HepG2 (cell line): Measurements from ENCODE around the gene SFXN5. TPM values are rescaled to one million over a fixed set of nuclear protein-coding genes. Genes with fewer than 3 reads are reported as not detected.

Source experiments
- ETV5 ChIP-seq: IDR thresholded peaks from 2 replicates; pipeline ENCODE4 v1.6.1; 2018; ENCODE audit warnings: missing biosample characterization, missing genetic modification reagents, inconsistent platforms, borderline replicate concordance
- FOSL1 ChIP-seq: sonication (generic); formaldehyde crosslinking; IDR thresholded peaks from 2 replicates; pipeline ENCODE4 v1.9.0; 2021; ENCODE audit warnings: missing genetic modification reagents, borderline replicate concordance
- IRF2 ChIP-seq: IDR thresholded peaks from 2 replicates; pipeline ENCODE4 v1.6.1; 2018; ENCODE audit warnings: missing genetic modification reagents, missing compliant biosample characterization
- NCOA1 ChIP-seq: sonication (generic); formaldehyde crosslinking; IDR thresholded peaks from 2 replicates; pipeline ENCODE4 v1.9.0; 2021; ENCODE audit warnings: missing genetic modification reagents
- NFKBIZ ChIP-seq: IDR thresholded peaks from 2 replicates; pipeline ENCODE4 v1.6.1; 2018; ENCODE audit warnings: missing genetic modification reagents, missing compliant biosample characterization
- PCBP2 ChIP-seq: fragments of 200-400 bp; formaldehyde crosslinking; optimal IDR thresholded peaks from 2 replicates; pipeline ENCODE3; 2018; ENCODE audit warnings: low read length, low read depth; ENCODE audit not compliant: poor library complexity, severe bottlenecking
- ZFP1 ChIP-seq: IDR thresholded peaks from 2 replicates; pipeline ENCODE4 v1.6.1; 2016
- ZKSCAN8 ChIP-seq: IDR thresholded peaks from 2 replicates; pipeline ENCODE4 v1.6.1; 2016; ENCODE audit warnings: borderline replicate concordance, missing genetic modification reagents, missing compliant biosample characterization
- ZMYM2 ChIP-seq: sonication (generic); formaldehyde crosslinking; IDR thresholded peaks from 2 replicates; pipeline ENCODE4 v1.8.0; 2022; ENCODE audit warnings: mild to moderate bottlenecking, missing genetic modification reagents
- ZNF326 ChIP-seq: sonication (generic); formaldehyde crosslinking; IDR thresholded peaks from 2 replicates; pipeline ENCODE4 v1.4.0; 2020; ENCODE audit warnings: missing genetic modification reagents, borderline replicate concordance
- ZNF350 ChIP-seq: sonication (generic); formaldehyde crosslinking; IDR thresholded peaks from 2 replicates; pipeline ENCODE4 v1.4.0; 2020; ENCODE audit warnings: mild to moderate bottlenecking, low read depth, missing genetic modification reagents, borderline replicate concordance
- ZNF44 ChIP-seq: sonication (generic); formaldehyde crosslinking; IDR thresholded peaks from 2 replicates; pipeline ENCODE4 v1.5.1; 2020; ENCODE audit warnings: mild to moderate bottlenecking, missing genetic modification reagents
- ZNF484 ChIP-seq: sonication (generic); formaldehyde crosslinking; IDR thresholded peaks from 2 replicates; pipeline ENCODE4 v1.5.1; 2020; ENCODE audit warnings: mild to moderate bottlenecking, low read depth, missing genetic modification reagents, borderline replicate concordance
- polyA plus RNA-seq, 8 experiments: library from polyadenylated mRNA; depleted of rRNA in 3 of 8; stranded (reverse) in 7 of 8; unstranded in 1 of 8; fragments of >200 nt; fragmentation: Illumina TruSeq in 4 of 8; extraction: Trizol in 4 of 8; gene quantifications; 2 replicates each; pipeline versions ENCODE4 v1.2.1 to v1.2.3, GENCODE V29; 2011 to 2016; ENCODE audit warnings: low read depth in 4 of 8, missing spikeins in 1 of 8, mixed read lengths in 1 of 8; ENCODE audit not compliant: insufficient read depth in 1 of 8
- total RNA-seq, 5 experiments: library from RNA; depleted of rRNA; stranded (reverse); fragments of >200 nt; fragmentation: Illumina TruSeq; extraction: Trizol; gene quantifications; 2 replicates each; pipeline ENCODE4 v1.2.3, GENCODE V29; 2016; ENCODE audit warnings: low read depth in 1 of 5
- TF ChIP-seq, protein P1 (sequence below): IDR thresholded peaks from 2 replicates; pipeline ENCODE4 v1.6.1; 2016; ENCODE audit warnings: low read depth, missing genetic modification reagents, missing compliant biosample characterization
- TF ChIP-seq, protein P2 (sequence below): sonication (generic); formaldehyde crosslinking; IDR thresholded peaks from 2 replicates; pipeline ENCODE4 v1.4.0; 2020; ENCODE audit warnings: mild to moderate bottlenecking, missing genetic modification reagents
- TF ChIP-seq, protein P3 (sequence below): sonication (generic); formaldehyde crosslinking; IDR thresholded peaks from 2 replicates; pipeline ENCODE4 v1.4.0; 2020; ENCODE audit warnings: missing genetic modification reagents, mild to moderate bottlenecking, borderline replicate concordance

Gene SFXN5
- total and polyA plus RNA-seq, 2 of the 13 experiments (the other 11 are each of a cell fraction or from before 2014, with no cell fraction given) = 34.9 to 37.4 TPM

DNA sequence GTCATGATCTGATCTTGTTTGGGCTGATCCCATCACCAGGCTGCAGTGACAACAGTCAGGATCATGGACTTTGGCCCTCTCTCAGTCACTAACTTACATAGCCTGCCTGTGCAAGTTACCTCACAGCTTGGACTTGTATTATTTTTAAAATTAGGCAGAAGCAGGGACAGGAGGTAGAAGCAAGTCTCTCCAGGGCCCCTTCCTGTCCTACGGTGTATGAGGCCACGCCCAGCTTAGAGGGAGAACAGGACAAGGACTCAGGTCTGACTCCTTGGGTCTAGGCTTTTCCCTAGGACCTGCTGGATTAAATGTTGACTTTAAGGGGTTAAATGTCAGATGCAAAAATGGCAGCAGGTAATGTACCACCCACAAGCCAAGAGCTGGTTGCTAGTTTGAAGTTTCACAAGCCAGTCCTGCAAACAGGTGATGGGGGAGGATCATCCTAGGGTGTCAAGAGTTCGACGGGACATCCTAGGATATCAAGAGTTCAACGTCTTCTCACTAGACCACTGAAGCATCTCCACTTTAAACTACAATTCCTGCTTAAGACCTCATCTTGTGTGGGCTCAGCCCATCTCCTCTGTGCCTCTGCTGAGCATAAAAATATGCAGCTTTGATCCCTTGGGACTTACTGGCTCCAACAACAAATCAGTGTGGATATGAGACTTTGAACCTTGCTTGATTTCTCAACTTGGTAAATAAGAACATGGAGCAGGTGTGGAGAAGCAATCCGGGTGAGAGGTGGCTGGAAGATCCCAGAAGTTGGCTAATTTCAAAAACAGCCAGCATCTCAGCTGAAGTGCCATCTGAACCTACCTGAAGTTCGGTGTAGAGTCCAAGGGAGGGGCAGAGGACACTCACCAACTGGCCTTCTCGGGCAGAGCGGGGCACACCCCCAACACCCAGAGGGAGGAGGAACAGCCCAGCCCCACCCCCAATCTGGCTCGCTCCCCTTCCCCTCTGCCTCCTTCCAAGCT, 39.5 kb downstream of the SFXN5 start (continued):
- TF ChIP-seq, protein P1, sequence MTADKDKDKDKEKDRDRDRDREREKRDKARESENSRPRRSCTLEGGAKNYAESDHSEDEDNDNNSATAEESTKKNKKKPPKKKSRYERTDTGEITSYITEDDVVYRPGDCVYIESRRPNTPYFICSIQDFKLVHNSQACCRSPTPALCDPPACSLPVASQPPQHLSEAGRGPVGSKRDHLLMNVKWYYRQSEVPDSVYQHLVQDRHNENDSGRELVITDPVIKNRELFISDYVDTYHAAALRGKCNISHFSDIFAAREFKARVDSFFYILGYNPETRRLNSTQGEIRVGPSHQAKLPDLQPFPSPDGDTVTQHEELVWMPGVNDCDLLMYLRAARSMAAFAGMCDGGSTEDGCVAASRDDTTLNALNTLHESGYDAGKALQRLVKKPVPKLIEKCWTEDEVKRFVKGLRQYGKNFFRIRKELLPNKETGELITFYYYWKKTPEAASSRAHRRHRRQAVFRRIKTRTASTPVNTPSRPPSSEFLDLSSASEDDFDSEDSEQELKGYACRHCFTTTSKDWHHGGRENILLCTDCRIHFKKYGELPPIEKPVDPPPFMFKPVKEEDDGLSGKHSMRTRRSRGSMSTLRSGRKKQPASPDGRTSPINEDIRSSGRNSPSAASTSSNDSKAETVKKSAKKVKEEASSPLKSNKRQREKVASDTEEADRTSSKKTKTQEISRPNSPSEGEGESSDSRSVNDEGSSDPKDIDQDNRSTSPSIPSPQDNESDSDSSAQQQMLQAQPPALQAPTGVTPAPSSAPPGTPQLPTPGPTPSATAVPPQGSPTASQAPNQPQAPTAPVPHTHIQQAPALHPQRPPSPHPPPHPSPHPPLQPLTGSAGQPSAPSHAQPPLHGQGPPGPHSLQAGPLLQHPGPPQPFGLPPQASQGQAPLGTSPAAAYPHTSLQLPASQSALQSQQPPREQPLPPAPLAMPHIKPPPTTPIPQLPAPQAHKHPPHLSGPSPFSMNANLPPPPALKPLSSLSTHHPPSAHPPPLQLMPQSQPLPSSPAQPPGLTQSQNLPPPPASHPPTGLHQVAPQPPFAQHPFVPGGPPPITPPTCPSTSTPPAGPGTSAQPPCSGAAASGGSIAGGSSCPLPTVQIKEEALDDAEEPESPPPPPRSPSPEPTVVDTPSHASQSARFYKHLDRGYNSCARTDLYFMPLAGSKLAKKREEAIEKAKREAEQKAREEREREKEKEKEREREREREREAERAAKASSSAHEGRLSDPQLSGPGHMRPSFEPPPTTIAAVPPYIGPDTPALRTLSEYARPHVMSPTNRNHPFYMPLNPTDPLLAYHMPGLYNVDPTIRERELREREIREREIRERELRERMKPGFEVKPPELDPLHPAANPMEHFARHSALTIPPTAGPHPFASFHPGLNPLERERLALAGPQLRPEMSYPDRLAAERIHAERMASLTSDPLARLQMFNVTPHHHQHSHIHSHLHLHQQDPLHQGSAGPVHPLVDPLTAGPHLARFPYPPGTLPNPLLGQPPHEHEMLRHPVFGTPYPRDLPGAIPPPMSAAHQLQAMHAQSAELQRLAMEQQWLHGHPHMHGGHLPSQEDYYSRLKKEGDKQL = peak; percentile 77
- peak; percentile 87 for TF ChIP-seq ZNF350
- TF ChIP-seq, protein P2, sequence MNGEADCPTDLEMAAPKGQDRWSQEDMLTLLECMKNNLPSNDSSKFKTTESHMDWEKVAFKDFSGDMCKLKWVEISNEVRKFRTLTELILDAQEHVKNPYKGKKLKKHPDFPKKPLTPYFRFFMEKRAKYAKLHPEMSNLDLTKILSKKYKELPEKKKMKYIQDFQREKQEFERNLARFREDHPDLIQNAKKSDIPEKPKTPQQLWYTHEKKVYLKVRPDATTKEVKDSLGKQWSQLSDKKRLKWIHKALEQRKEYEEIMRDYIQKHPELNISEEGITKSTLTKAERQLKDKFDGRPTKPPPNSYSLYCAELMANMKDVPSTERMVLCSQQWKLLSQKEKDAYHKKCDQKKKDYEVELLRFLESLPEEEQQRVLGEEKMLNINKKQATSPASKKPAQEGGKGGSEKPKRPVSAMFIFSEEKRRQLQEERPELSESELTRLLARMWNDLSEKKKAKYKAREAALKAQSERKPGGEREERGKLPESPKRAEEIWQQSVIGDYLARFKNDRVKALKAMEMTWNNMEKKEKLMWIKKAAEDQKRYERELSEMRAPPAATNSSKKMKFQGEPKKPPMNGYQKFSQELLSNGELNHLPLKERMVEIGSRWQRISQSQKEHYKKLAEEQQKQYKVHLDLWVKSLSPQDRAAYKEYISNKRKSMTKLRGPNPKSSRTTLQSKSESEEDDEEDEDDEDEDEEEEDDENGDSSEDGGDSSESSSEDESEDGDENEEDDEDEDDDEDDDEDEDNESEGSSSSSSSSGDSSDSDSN (CRISPR knock-in tag) = no peak; the same call in 1 of the 2 replicates
- TF ChIP-seq NCOA1 (CRISPR knock-in tag) = peak; percentile 98
- TF ChIP-seq ZMYM2 (CRISPR knock-in tag) = peak; percentile 25; the same call in 1 of the 2 replicates
- peak; percentile 35; the same call in 1 of the 2 replicates for TF ChIP-seq ZNF44 (CRISPR knock-in tag)
- TF ChIP-seq ETV5 = no peak; the same call in 1 of the 2 replicates
- peak; percentile 76; the same call in 1 of the 2 replicates for TF ChIP-seq ZKSCAN8 (CRISPR knock-in tag)
- TF ChIP-seq ZFP1 (CRISPR knock-in tag) = peak; percentile 86
- no peak for TF ChIP-seq ZNF484 (CRISPR knock-in tag)
- TF ChIP-seq, protein P3, sequence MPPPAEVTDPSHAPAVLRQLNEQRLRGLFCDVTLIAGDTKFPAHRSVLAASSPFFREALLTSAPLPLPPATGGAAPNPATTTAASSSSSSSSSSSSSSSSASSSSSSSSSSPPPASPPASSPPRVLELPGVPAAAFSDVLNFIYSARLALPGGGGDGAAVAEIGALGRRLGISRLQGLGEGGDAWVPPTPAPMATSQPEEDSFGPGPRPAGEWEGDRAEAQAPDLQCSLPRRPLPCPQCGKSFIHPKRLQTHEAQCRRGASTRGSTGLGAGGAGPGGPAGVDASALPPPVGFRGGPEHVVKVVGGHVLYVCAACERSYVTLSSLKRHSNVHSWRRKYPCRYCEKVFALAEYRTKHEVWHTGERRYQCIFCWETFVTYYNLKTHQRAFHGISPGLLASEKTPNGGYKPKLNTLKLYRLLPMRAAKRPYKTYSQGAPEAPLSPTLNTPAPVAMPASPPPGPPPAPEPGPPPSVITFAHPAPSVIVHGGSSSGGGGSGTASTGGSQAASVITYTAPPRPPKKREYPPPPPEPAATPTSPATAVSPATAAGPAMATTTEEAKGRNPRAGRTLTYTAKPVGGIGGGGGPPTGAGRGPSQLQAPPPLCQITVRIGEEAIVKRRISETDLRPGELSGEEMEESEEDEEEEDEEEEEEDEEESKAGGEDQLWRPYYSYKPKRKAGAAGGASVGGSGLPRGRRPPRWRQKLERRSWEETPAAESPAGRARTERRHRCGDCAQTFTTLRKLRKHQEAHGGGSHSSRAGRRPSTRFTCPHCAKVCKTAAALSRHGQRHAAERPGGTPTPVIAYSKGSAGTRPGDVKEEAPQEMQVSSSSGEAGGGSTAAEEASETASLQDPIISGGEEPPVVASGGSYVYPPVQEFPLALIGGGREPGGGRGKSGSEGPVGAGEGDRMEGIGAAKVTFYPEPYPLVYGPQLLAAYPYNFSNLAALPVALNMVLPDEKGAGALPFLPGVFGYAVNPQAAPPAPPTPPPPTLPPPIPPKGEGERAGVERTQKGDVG (CRISPR knock-in tag) = 0 out of 2 replicates have a peak, but pooled peaks have one; percentile 34
- TF ChIP-seq ZNF326 (CRISPR knock-in tag) = no peak
- no peak for TF ChIP-seq FOSL1
- TF ChIP-seq IRF2 (CRISPR knock-in tag) = peak; percentile 64; the same call in 1 of the 2 replicates
- TF ChIP-seq NFKBIZ = peak; percentile 53
- no peak for TF ChIP-seq PCBP2
